IPS-18a (cell line): Measurements from ENCODE around the gene FGF21.

ENCODE experiments used
- H3K27ac ChIP-seq: one replicate; pipeline ENCODE4 v1.5.1; 2013; ENCODE audit warnings: low read length
- H3K27me3 ChIP-seq: one replicate; pipeline ENCODE4 v1.6.1; 2013; ENCODE audit warnings: mild to moderate bottlenecking, low read length; ENCODE audit not compliant: control insufficient read depth, insufficient read depth
- H3K36me3 ChIP-seq: one replicate; pipeline ENCODE4 v1.6.1; 2013; ENCODE audit warnings: low read depth, low read length; ENCODE audit not compliant: control insufficient read depth
- H3K4me1 ChIP-seq: one replicate; pipeline ENCODE4 v1.6.1; 2013; ENCODE audit warnings: low read depth, low read length; ENCODE audit not compliant: control insufficient read depth
- H3K4me3 ChIP-seq: one replicate; pipeline ENCODE4 v1.5.1; 2013; ENCODE audit warnings: low read length
- H3K9ac ChIP-seq: one replicate; pipeline ENCODE4 v1.6.1; 2013; ENCODE audit warnings: mild to moderate bottlenecking, low read length, moderate library complexity
- H3K9me3 ChIP-seq: one replicate; pipeline ENCODE4 v1.6.1; 2013; ENCODE audit warnings: low read depth, low read length; ENCODE audit not compliant: control insufficient read depth

Gene FGF21

GRCh38 chr19:48802623-48803022 is 47.3 kb downstream of the FGF21 start:
- Histone ChIP-seq H3K4me1 (peaks cover 20% of the 10 kb centered on the region), H3K27me3 (no peaks in the 10 kb centered on the region), H3K9me3 (no peaks in the 10 kb centered on the region), H3K4me3 (no peak overlapping the region), H3K27ac (no peak overlapping the region), H3K36me3 (no peaks in the 10 kb centered on the region), H3K9ac (no peak overlapping the region)

DNA sequence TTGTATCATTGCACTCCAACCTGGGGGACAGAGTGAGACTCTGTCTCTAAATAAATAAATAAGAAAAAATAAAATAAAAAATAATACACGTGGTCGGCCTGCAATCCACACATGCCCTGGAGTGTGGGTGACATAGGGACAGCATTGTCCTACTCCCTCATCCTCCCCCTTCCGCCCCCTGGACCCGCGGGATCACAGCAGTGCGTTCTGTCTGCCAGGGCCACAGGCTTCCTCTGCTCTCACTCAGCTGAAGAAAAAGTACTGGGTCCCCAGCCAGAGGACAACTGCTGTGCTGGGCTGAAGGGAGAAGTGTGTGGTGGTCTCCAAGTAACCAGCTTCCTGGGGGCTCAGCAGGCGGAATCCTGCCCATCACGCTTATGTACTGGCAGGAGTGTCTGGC is 49.2 kb downstream of the FGF21 start:
- H3K27ac ChIP-seq, result no peak overlapping the region
- no peak overlapping the region for H3K9ac ChIP-seq
- no peaks in the 10 kb centered on the region for H3K9me3 ChIP-seq
- peaks cover 2% of the 10 kb centered on the region for H3K27me3 ChIP-seq
- peaks cover 15% of the 10 kb centered on the region for H3K4me1 ChIP-seq
- no peaks in the 10 kb centered on the region for H3K36me3 ChIP-seq
- H3K4me3 ChIP-seq, result no peak overlapping the region

- H3K36me3 ChIP-seq, result no peaks in the 10 kb centered on the region
- H3K4me1 ChIP-seq, result peaks cover 18% of the 10 kb centered on the region
- H3K9ac ChIP-seq, result no peak overlapping the region
- H3K27ac ChIP-seq, result no peak overlapping the region
- peaks cover 12% of the 10 kb centered on the region for H3K27me3 ChIP-seq
- no peak overlapping the region for H3K4me3 ChIP-seq
- no peaks in the 10 kb centered on the region for H3K9me3 ChIP-seq
Measured at GRCh38 chr19:48805452-48805851, 50.1 kb downstream of the FGF21 start.

DNA sequence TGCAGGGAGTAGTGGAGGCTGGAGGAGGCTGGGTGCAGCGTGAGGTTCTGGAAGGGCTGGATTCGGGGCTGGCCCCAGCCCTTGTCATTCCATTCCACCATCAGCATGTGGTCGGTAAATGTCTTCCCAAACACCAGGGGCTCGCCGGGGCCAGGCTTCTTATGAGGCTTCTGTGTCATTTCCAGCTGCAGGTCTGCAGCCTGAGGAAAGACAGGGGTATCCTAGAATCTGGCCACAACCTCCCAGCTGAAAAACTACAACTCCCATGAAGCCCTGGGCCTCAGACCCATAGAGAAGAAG is 51.1 kb downstream of the FGF21 start:
- Histone ChIP-seq H3K9ac (no peak overlapping the region), H3K4me1 (peaks cover 18% of the 10 kb centered on the region), H3K36me3 (no peaks in the 10 kb centered on the region), H3K4me3 (no peak overlapping the region), H3K27me3 (peaks cover 12% of the 10 kb centered on the region), H3K27ac (no peak overlapping the region), H3K9me3 (no peaks in the 10 kb centered on the region)

- peaks cover 12% of the 10 kb centered on the region for H3K27me3 ChIP-seq
- H3K9ac ChIP-seq, result peak overlapping the region; percentile 11
- H3K4me1 ChIP-seq, result peaks cover 18% of the 10 kb centered on the region
- no peak overlapping the region for H3K4me3 ChIP-seq
- H3K9me3 ChIP-seq, result no peaks in the 10 kb centered on the region
- H3K27ac ChIP-seq, result peak overlapping the region; percentile 11
- H3K36me3 ChIP-seq, result no peaks in the 10 kb centered on the region
Measured at GRCh38 chr19:48806818-48807589, 51.7 kb downstream of the FGF21 start.

GRCh38 chr19:48807590-48808308 is 52.4 kb downstream of the FGF21 start:
- no peak overlapping the region for H3K4me3 ChIP-seq
- H3K9ac ChIP-seq, result peak overlapping the region; percentile 11
- H3K4me1 ChIP-seq, result peaks cover 18% of the 10 kb centered on the region
- H3K27ac ChIP-seq, result peak overlapping the region; percentile 11
- peaks cover 12% of the 10 kb centered on the region for H3K27me3 ChIP-seq
- H3K9me3 ChIP-seq, result no peaks in the 10 kb centered on the region
- no peaks in the 10 kb centered on the region for H3K36me3 ChIP-seq
